Neural cell (in vitro differentiated cells): ENCODE results near the gene RSPH1. TPM values are rescaled to one million over a fixed set of nuclear protein-coding genes. Genes with fewer than 3 reads are reported as not detected.

Experiments
- H2AFZ ChIP-seq: fragments of 200-600, 300-800 bp; sonication (generic), shearing (Covaris generic); 2 replicates; pipeline ENCODE4 v1.6.0; 2014; ENCODE audit warnings: low read depth, mild to moderate bottlenecking, antibody characterized with exemption, low read length, moderate library complexity
- H3F3A ChIP-seq: fragments of 200-600 bp; shearing (Covaris generic); 2 replicates; pipeline ENCODE4 v1.6.1; 2016; ENCODE audit warnings: mild to moderate bottlenecking, moderate library complexity, mixed read lengths, antibody characterized with exemption, low read length; ENCODE audit not compliant: insufficient read depth, poor library complexity, severe bottlenecking
- H3K27ac ChIP-seq: fragments of 200-600, 300-800 bp; sonication (generic), shearing (Covaris generic); 2 replicates; pipeline ENCODE4 v1.5.1; 2014; ENCODE audit warnings: mild to moderate bottlenecking, low read length, moderate library complexity
- H3K27me3 ChIP-seq: fragments of 300-800, 200-600 bp; sonication (generic), shearing (Covaris generic); 2 replicates; pipeline ENCODE4 v1.6.0; 2014; ENCODE audit warnings: mild to moderate bottlenecking, low read depth, low read length, moderate library complexity; ENCODE audit not compliant: insufficient read depth
- H3K36me3 ChIP-seq: fragments of 300-800, 200-600 bp; sonication (generic), shearing (Covaris generic); 2 replicates; pipeline ENCODE4 v1.5.1; 2014; ENCODE audit warnings: mild to moderate bottlenecking, antibody characterized with exemption, low read length, moderate library complexity; ENCODE audit not compliant: insufficient read depth
- H3K4me2 ChIP-seq: fragments of 300-800, 200-600 bp; sonication (generic), shearing (Covaris generic); 2 replicates; pipeline ENCODE4 v1.6.0; 2014; ENCODE audit warnings: mild to moderate bottlenecking, low read length
- H3K4me3 ChIP-seq: fragments of 300-800, 200-600 bp; sonication (generic), shearing (Covaris generic); 2 replicates; pipeline ENCODE4 v1.5.1; 2014; ENCODE audit warnings: mild to moderate bottlenecking, low read length, moderate library complexity
- H3K79me2 ChIP-seq: fragments of 200-600 bp; shearing (Covaris generic); replicated peaks from 2 replicates; pipeline ENCODE4 v1.6.0; 2014; ENCODE audit warnings: mild to moderate bottlenecking, low read length, moderate library complexity; ENCODE audit not compliant: insufficient read depth
- H3K9ac ChIP-seq: fragments of 300-800, 200-600 bp; sonication (generic), shearing (Covaris generic); 2 replicates; pipeline ENCODE4 v1.6.1; 2016; ENCODE audit warnings: mild to moderate bottlenecking, low read length, mixed read lengths
- H3K9me2 ChIP-seq: fragments of 200-600 bp; shearing (Covaris generic); 2 replicates; pipeline ENCODE4 v1.6.1; 2016; ENCODE audit warnings: mild to moderate bottlenecking, low read length, mixed read lengths; ENCODE audit not compliant: insufficient read depth
- H3K9me3 ChIP-seq: fragments of 200-600, 300-800 bp; sonication (generic), shearing (Covaris generic); 2 replicates; pipeline ENCODE4 v1.6.1; 2016; ENCODE audit warnings: mild to moderate bottlenecking, mixed run types, low read length, moderate library complexity, mixed read lengths
- H4K20me1 ChIP-seq: fragments of 200-600 bp; shearing (Covaris generic); 2 replicates; pipeline ENCODE4 v1.6.1; 2016; ENCODE audit warnings: mild to moderate bottlenecking, mixed run types; ENCODE audit not compliant: insufficient read depth
- CTCF ChIP-seq: fragments of 450-650 bp; IDR thresholded peaks from 2 replicates; pipeline ENCODE4 v1.5.1; 2014; ENCODE audit warnings: antibody characterized with exemption, mild to moderate bottlenecking, moderate library complexity; ENCODE audit not compliant: poor library complexity, severe bottlenecking
- EP300 ChIP-seq: fragments of 450-650 bp; conservative IDR thresholded peaks from 2 replicates; pipeline ENCODE4 v1.6.1; 2014; ENCODE audit warnings: antibody characterized with exemption, mild to moderate bottlenecking, moderate library complexity; ENCODE audit not compliant: poor library complexity, severe bottlenecking
- EZH2 ChIP-seq: fragments of 200-600, 300-800 bp; shearing (Covaris generic), sonication (generic); IDR thresholded peaks from 2 replicates; pipeline ENCODE4 v1.6.1; 2014; ENCODE audit warnings: antibody characterized with exemption, low read length, borderline replicate concordance, mild to moderate bottlenecking; ENCODE audit not compliant: insufficient read depth, poor library complexity, severe bottlenecking
- MXI1 ChIP-seq: fragments of 450-650 bp; conservative IDR thresholded peaks from 2 replicates; pipeline ENCODE4 v1.6.1; 2014; ENCODE audit warnings: antibody characterized with exemption, mild to moderate bottlenecking; ENCODE audit not compliant: poor library complexity, severe bottlenecking
- POLR2AphosphoS5 ChIP-seq: IDR thresholded peaks from 2 replicates; pipeline ENCODE4 v1.6.1; 2012
- RAD21 ChIP-seq: fragments of 450-650 bp; conservative IDR thresholded peaks from 2 replicates; pipeline ENCODE4 v1.6.1; 2014; ENCODE audit warnings: antibody characterized with exemption, mild to moderate bottlenecking, moderate library complexity
- REST ChIP-seq: IDR thresholded peaks from 2 replicates; pipeline ENCODE4 v1.6.1; 2012; ENCODE audit warnings: borderline replicate concordance
- SMC3 ChIP-seq: fragments of 450-650 bp; conservative IDR thresholded peaks from 2 replicates; pipeline ENCODE4 v1.6.1; 2014; ENCODE audit warnings: antibody characterized with exemption, mild to moderate bottlenecking, moderate library complexity; ENCODE audit not compliant: poor library complexity
- TAF1 ChIP-seq: IDR thresholded peaks from 2 replicates; pipeline ENCODE4 v1.6.1; 2012; ENCODE audit warnings: low read depth
- polyA plus RNA-seq: library from polyadenylated mRNA; depleted of rRNA; stranded (reverse); fragments of >200 nt; gene quantifications from 2 replicates; pipeline ENCODE4 v1.2.3, GENCODE V29; 2014

The RSPH1 gene
- polyA plus RNA-seq, 1 donor from 2014 or later = 1.3 TPM

- Histone ChIP-seq H3K9ac (peak overlapping the region; percentile 9), H3K9me2 (no peaks in the 10 kb centered on the region), H3F3A (no peaks in the 10 kb centered on the region), H3K4me3 (no peak overlapping the region), H3K79me2 (no peaks in the 10 kb centered on the region), H4K20me1 (no peaks in the 10 kb centered on the region), H3K9me3 (no peaks in the 10 kb centered on the region), H3K27me3 (no peaks in the 10 kb centered on the region), H2AFZ (no peak overlapping the region), H3K4me2 (no peak overlapping the region), H3K36me3 (no peaks in the 10 kb centered on the region), H3K27ac (peak overlapping the region; percentile 22)
- TF ChIP-seq RAD21 (no peak), POLR2AphosphoS5 (no peak), EZH2 (no peak), SMC3 (no peak), EP300 (no peak), TAF1 (no peak), CTCF (no peak), MXI1 (no peak), REST (no peak)
These were observed 39.7 kb upstream of the RSPH1 start for GRCh38 chr21:42535602-42536171.

- no peaks in the 10 kb centered on the region for H3K9me3 ChIP-seq
- no peak overlapping the region for H3K4me3 ChIP-seq
- no peaks in the 10 kb centered on the region for H3K36me3 ChIP-seq
- no peak overlapping the region for H3K4me2 ChIP-seq
- H3F3A ChIP-seq = no peaks in the 10 kb centered on the region
- H3K79me2 ChIP-seq = no peaks in the 10 kb centered on the region
- no peaks in the 10 kb centered on the region for H4K20me1 ChIP-seq
- TF ChIP-seq EP300 (no peak), MXI1 (no peak), CTCF (no peak), SMC3 (no peak), RAD21 (no peak), REST (no peak), EZH2 (no peak), TAF1 (no peak), POLR2AphosphoS5 (no peak)
- peak overlapping the region; percentile 9 for H3K9ac ChIP-seq
- H3K9me2 ChIP-seq = no peaks in the 10 kb centered on the region
- no peaks in the 10 kb centered on the region for H3K27me3 ChIP-seq
- H2AFZ ChIP-seq = no peak overlapping the region
- peak overlapping the region; percentile 22 for H3K27ac ChIP-seq
These were observed 38.7 kb upstream of the RSPH1 start for GRCh38 chr21:42534421-42535378.
